Fibroblast of pulmonary artery (primary cell): ENCODE data around the gene CTIF.
"Not testable (repeated sequence)": the region's sequence is repeated elsewhere in the genome, so short reads cannot be mapped to it uniquely, and the experiment has no call there.

Source experiments
- DNase-seq: peaks from one replicate; pipeline ENCODE4 v3.0.0-alpha.2; 2010; ENCODE audit warnings: low read depth
- H3K4me3 ChIP-seq: replicated peaks from 2 replicates; pipeline ENCODE4 v1.5.1; 2011; ENCODE audit warnings: low read depth, mild to moderate bottlenecking, control low read depth, low read length, moderate library complexity
- CTCF ChIP-seq: IDR thresholded peaks from 2 replicates; pipeline ENCODE4 v1.5.1; 2011; ENCODE audit warnings: mild to moderate bottlenecking, control low read depth, low read length, inconsistent platforms; ENCODE audit errors: missing control alignments

CTIF gene

GRCh38 chr18:48502906-48503305 is 35.9 kb upstream of the CTIF start:
- no peak for TF ChIP-seq CTCF
- no peak for DNase-seq

GRCh38 chr18:48504819-48505218 is 34.0 kb upstream of the CTIF start:
- no peak for TF ChIP-seq CTCF
- DNase-seq: no peak
- H3K4me3 ChIP-seq: no peak overlapping the region

More at GRCh38 chr18:48502906-48503305, 35.9 kb upstream of the CTIF start:
- no peak overlapping the region for H3K4me3 ChIP-seq

- not testable (repeated sequence) for H3K4me3 ChIP-seq
Measured at GRCh38 chr18:48506983-48507568, 31.8 kb upstream of the CTIF start.

GRCh38 chr18:48512498-48512897 is 26.3 kb upstream of the CTIF start:
- DNase-seq, H3K4me3 ChIP-seq: not testable (repeated sequence)

More at GRCh38 chr18:48506983-48507568, 31.8 kb upstream of the CTIF start:
- not testable (repeated sequence) for DNase-seq

- no peak overlapping the region for H3K4me3 ChIP-seq
- TF ChIP-seq CTCF: no peak
- no peak for DNase-seq
Measured at GRCh38 chr18:48514786-48515185, 24.0 kb upstream of the CTIF start.

GRCh38 chr18:48517048-48517447 is 21.8 kb upstream of the CTIF start:
- TF ChIP-seq CTCF: no peak
- DNase-seq: no peak
- no peak overlapping the region for H3K4me3 ChIP-seq

GRCh38 chr18:48519431-48520100 is 19.3 kb upstream of the CTIF start:
- no peak overlapping the region for H3K4me3 ChIP-seq
- no peak for TF ChIP-seq CTCF
- DNase-seq: peak; percentile 23

GRCh38 chr18:48521723-48522122 is 17.1 kb upstream of the CTIF start:
- H3K4me3 ChIP-seq: no peak overlapping the region
- TF ChIP-seq CTCF: no peak
- no peak for DNase-seq
